Activated CD4-positive, alpha-beta T cell treated with anti-CD3 and anti-CD28 coated beads for 36 hours (primary cell): ENCODE results near the gene FMNL2. TPM values are rescaled to one million over a fixed set of nuclear protein-coding genes. Genes with fewer than 3 reads are reported as not detected.

Experiments used
- ATAC-seq: fragments of 200-7000 bp; cut with Tn5 transposase; one replicate; pipeline ENCODE4 v1.10.0; 2021; ENCODE audit warnings: mild to moderate bottlenecking, moderate library complexity
- CTCF ChIA-PET: fragments of 350-600 bp; sonication (Branson Sonifier 250); formaldehyde crosslinking; loops from one replicate; lab custom pipeline; 2021; ENCODE audit warnings: antibody characterized with exemption; lab: Charles Lee
- POLR2A ChIA-PET: fragments of 350-600 bp; sonication (Branson Sonifier 250); formaldehyde crosslinking; loops from one replicate; lab custom pipeline; 2021; ENCODE audit warnings: antibody characterized with exemption, inconsistent platforms; lab: Charles Lee
- DNase-seq: peaks from one replicate; pipeline ENCODE4 v3.0.0-alpha.2; 2020
- H3K27ac Mint-ChIP-seq: one replicate; pipeline ENCODE4 v1.8.0; 2021; ENCODE audit warnings: mixed read lengths
- H3K27me3 Mint-ChIP-seq: one replicate; pipeline ENCODE4 v1.8.0; 2021; ENCODE audit warnings: mixed read lengths
- H3K36me3 Mint-ChIP-seq: one replicate; pipeline ENCODE4 v1.8.0; 2021; ENCODE audit warnings: low read depth, mixed read lengths
- H3K4me1 Mint-ChIP-seq: one replicate; pipeline ENCODE4 v1.8.0; 2021; ENCODE audit warnings: mixed read lengths
- H3K4me3 Mint-ChIP-seq: one replicate; pipeline ENCODE4 v1.8.0; 2021; ENCODE audit warnings: mild to moderate bottlenecking, moderate library complexity, mixed read lengths
- H3K9me3 Mint-ChIP-seq: one replicate; pipeline ENCODE4 v1.8.0; 2021; ENCODE audit warnings: low read depth, mixed read lengths
- intact Hi-C, 2 experiments: fragments of 100-400 bp; cut with DNase I in 1 of 2; cut with micrococcal nuclease in 1 of 2; formaldehyde crosslinking; loops; one replicate each; pipeline versions ENCODE4 v1.14.2 to v1.15.1; 2022 to 2024; cut with DNase I, micrococcal nuclease
- total RNA-seq, 2 experiments: library from RNA; stranded (reverse); gene quantifications; one replicate each; pipeline ENCODE4 v1.2.3, GENCODE V29; 2021

FMNL2 gene
- total RNA-seq, 2 experiments from 2014 or later = 3.0 to 3.3 TPM

- Mint-ChIP-seq H3K4me1 (peaks cover 5% of the 10 kb centered on the region), H3K4me3 (no peak overlapping the region), H3K9me3 (no peaks in the 10 kb centered on the region), H3K27me3 (no peaks in the 10 kb centered on the region), H3K27ac (no peak overlapping the region), H3K36me3 (no peaks in the 10 kb centered on the region)
- ATAC-seq (no peak), DNase-seq (no peak)
- POLR2A ChIA-PET = no interaction called here
- intact Hi-C loops = no loop called here
- CTCF ChIA-PET = no interaction called here
These were observed 268.2 kb downstream of the FMNL2 start for GRCh38 chr2:152603166-152603565.

GRCh38 chr2:152606081-152606480 is 271.1 kb downstream of the FMNL2 start:
- ChIA-PET POLR2A (no interaction called here), CTCF (interaction anchor here (0.7 to 1.1 kb wide), 4 partner anchors 8 to 14 kb away, joined by 3 to 6 read pairs (median 4); no protein-coding TSS in a partner anchor)
- DNase-seq (no peak), ATAC-seq (no peak)
- Mint-ChIP-seq H3K27me3 (no peaks in the 10 kb centered on the region), H3K27ac (no peak overlapping the region), H3K9me3 (no peaks in the 10 kb centered on the region), H3K4me3 (no peak overlapping the region), H3K4me1 (peaks cover 5% of the 10 kb centered on the region), H3K36me3 (no peaks in the 10 kb centered on the region)
- intact Hi-C loops = no loop called here

GRCh38 chr2:152606941-152607340 is 272.0 kb downstream of the FMNL2 start:
- no peaks in the 10 kb centered on the region for H3K9me3 Mint-ChIP-seq
- H3K27me3 Mint-ChIP-seq = no peaks in the 10 kb centered on the region

GRCh38 chr2:152607793-152608300 is 272.9 kb downstream of the FMNL2 start:
- ATAC-seq (no peak), DNase-seq (no peak)
- CTCF ChIA-PET = no interaction called here
- Mint-ChIP-seq H3K27ac (no peak overlapping the region), H3K9me3 (no peaks in the 10 kb centered on the region), H3K4me1 (peaks cover 9% of the 10 kb centered on the region), H3K4me3 (no peak overlapping the region), H3K36me3 (no peaks in the 10 kb centered on the region), H3K27me3 (no peaks in the 10 kb centered on the region)
- POLR2A ChIA-PET = no interaction called here
- intact Hi-C loops = no loop called here

More at GRCh38 chr2:152606941-152607340, 272.0 kb downstream of the FMNL2 start:
- ATAC-seq (no peak), DNase-seq (no peak)
- intact Hi-C loops = no loop called here
- Mint-ChIP-seq H3K27ac (no peak overlapping the region), H3K4me3 (no peak overlapping the region), H3K4me1 (peaks cover 8% of the 10 kb centered on the region), H3K36me3 (no peaks in the 10 kb centered on the region)
- CTCF ChIA-PET = interaction anchor here (0.9 to 1.1 kb wide), 3 partner anchors 7 to 12 kb away, joined by 3 to 5 read pairs (median 3); no protein-coding TSS in a partner anchor
- POLR2A ChIA-PET = interaction anchor here (0.7 kb wide), 1 partner anchor 17 kb away, joined by 11 read pairs; no protein-coding TSS in a partner anchor

GRCh38 chr2:152609154-152609553 is 274.2 kb downstream of the FMNL2 start:
- H3K36me3 Mint-ChIP-seq = no peaks in the 10 kb centered on the region
- intact Hi-C loops = no loop called here
- POLR2A ChIA-PET = no interaction called here
- CTCF ChIA-PET = no interaction called here
- H3K4me1 Mint-ChIP-seq = peaks cover 8% of the 10 kb centered on the region
- H3K4me3 Mint-ChIP-seq = no peak overlapping the region
- no peaks in the 10 kb centered on the region for H3K27me3 Mint-ChIP-seq
- no peaks in the 10 kb centered on the region for H3K9me3 Mint-ChIP-seq
- H3K27ac Mint-ChIP-seq = no peak overlapping the region
- ATAC-seq (no peak), DNase-seq (no peak)

GRCh38 chr2:152609699-152610098 is 274.7 kb downstream of the FMNL2 start:
- Mint-ChIP-seq H3K27ac (no peak overlapping the region), H3K27me3 (no peaks in the 10 kb centered on the region), H3K4me3 (no peak overlapping the region), H3K9me3 (no peaks in the 10 kb centered on the region), H3K36me3 (no peaks in the 10 kb centered on the region), H3K4me1 (peaks cover 8% of the 10 kb centered on the region)
- DNase-seq = no peak
- intact Hi-C loops = no loop called here
- no peak for ATAC-seq
- ChIA-PET CTCF (no interaction called here), POLR2A (no interaction called here)

GRCh38 chr2:152611458-152612231 is 276.7 kb downstream of the FMNL2 start:
- DNase-seq (no peak), ATAC-seq (no peak)
- intact Hi-C loops = no loop called here
- Mint-ChIP-seq H3K36me3 (no peaks in the 10 kb centered on the region), H3K27ac (no peak overlapping the region), H3K4me3 (no peak overlapping the region), H3K9me3 (no peaks in the 10 kb centered on the region), H3K27me3 (no peaks in the 10 kb centered on the region), H3K4me1 (peaks cover 8% of the 10 kb centered on the region)
- POLR2A ChIA-PET = no interaction called here
- CTCF ChIA-PET = interaction anchor here (0.5 to 0.6 kb wide), 2 partner anchors 22 to 613 kb away, joined by 3 read pairs; no protein-coding TSS in a partner anchor

- Mint-ChIP-seq H3K4me1 (peaks cover 8% of the 10 kb centered on the region), H3K27me3 (no peaks in the 10 kb centered on the region), H3K4me3 (no peak overlapping the region), H3K36me3 (no peaks in the 10 kb centered on the region), H3K27ac (no peak overlapping the region), H3K9me3 (no peaks in the 10 kb centered on the region)
- intact Hi-C loops = no loop called here
- ChIA-PET CTCF (interaction anchor here (0.8 kb wide), 1 partner anchor 387 kb away, joined by 3 read pairs; no protein-coding TSS in a partner anchor), POLR2A (no interaction called here)
- ATAC-seq = no peak
- no peak for DNase-seq
These were observed 278.3 kb downstream of the FMNL2 start for GRCh38 chr2:152613235-152613634.

- ChIA-PET POLR2A (interaction anchor here (1.0 kb wide), 1 partner anchor 13 kb away, joined by 5 read pairs; no protein-coding TSS in a partner anchor), CTCF (no interaction called here)
- Mint-ChIP-seq H3K9me3 (no peaks in the 10 kb centered on the region), H3K27ac (no peak overlapping the region), H3K4me3 (no peak overlapping the region), H3K4me1 (peaks cover 8% of the 10 kb centered on the region), H3K36me3 (no peaks in the 10 kb centered on the region), H3K27me3 (no peaks in the 10 kb centered on the region)
- no peak for ATAC-seq
- intact Hi-C loops = no loop called here
- no peak for DNase-seq
These were observed 280.2 kb downstream of the FMNL2 start for GRCh38 chr2:152615177-152615576.

GRCh38 chr2:152617456-152618192 is 282.6 kb downstream of the FMNL2 start:
- Mint-ChIP-seq H3K27me3 (peaks cover 2% of the 10 kb centered on the region), H3K27ac (no peak overlapping the region), H3K36me3 (no peaks in the 10 kb centered on the region), H3K9me3 (no peaks in the 10 kb centered on the region), H3K4me3 (no peak overlapping the region), H3K4me1 (peaks cover 2% of the 10 kb centered on the region)
- DNase-seq = no peak
- no peak for ATAC-seq
- intact Hi-C loops = no loop called here
- ChIA-PET CTCF (interaction anchor here (1.0 to 1.7 kb wide), 4 partner anchors 10 to 19 kb away, joined by 3 to 5 read pairs (median 3); no protein-coding TSS in a partner anchor), POLR2A (no interaction called here)

- H3K4me3 Mint-ChIP-seq = no peak overlapping the region
- no peak overlapping the region for H3K27ac Mint-ChIP-seq
- ChIA-PET CTCF (interaction anchor here (1.0 to 4.1 kb wide), 5 partner anchors 10 to 19 kb away, joined by 3 to 12 read pairs (median 3); no protein-coding TSS in a partner anchor), POLR2A (no interaction called here)
- no peaks in the 10 kb centered on the region for H3K4me1 Mint-ChIP-seq
- DNase-seq (no peak), ATAC-seq (no peak)
- peaks cover 2% of the 10 kb centered on the region for H3K27me3 Mint-ChIP-seq
- no peaks in the 10 kb centered on the region for H3K9me3 Mint-ChIP-seq
- intact Hi-C loops = no loop called here
- H3K36me3 Mint-ChIP-seq = no peaks in the 10 kb centered on the region
These were observed 283.2 kb downstream of the FMNL2 start for GRCh38 chr2:152618193-152618564.
